ENCODE data around the gene MTMR11.

GRCh38 chr1:149923626-149924025 is 13.1 kb downstream of the MTMR11 start:
- TF ChIP-seq CTCF (IDR thresholded peaks at IDR 0.05; ENCODE audit: low read length), result no peak
- TF ChIP-seq EZH2 (optimal IDR thresholded peaks at IDR 0.05; ENCODE audit: low read depth, low read length), result no peak

All from MM.1S (cell line).